GM23338 (cell line): ENCODE results near the gene LPP.

Experiments
- EZH2 ChIP-seq: fragments of 200-600 bp; sonication (generic); IDR thresholded peaks from one replicate; pipeline ENCODE4 v1.8.0; 2017; ENCODE audit warnings: antibody characterized with exemption, mild to moderate bottlenecking, low read depth; ENCODE audit not compliant: unreplicated experiment
- POLR2AphosphoS5 ChIP-seq: IDR thresholded peaks from 2 replicates; pipeline ENCODE4 v1.6.1; 2016; ENCODE audit warnings: antibody characterized with exemption, low read depth
- TF ChIP-seq, protein P1 (sequence below): IDR thresholded peaks from one replicate; pipeline ENCODE4 v1.6.1; 2018; ENCODE audit warnings: antibody characterized with exemption; ENCODE audit not compliant: unreplicated experiment
- TF ChIP-seq, protein P2 (sequence below), 2 experiments: fragments of 200-600 bp in 1 of 2; sonication (generic) in 1 of 2; conservative IDR thresholded peaks; 2 replicates each; pipeline versions ENCODE4 v1.5.1 to v1.6.1; 2016 to 2017; ENCODE audit warnings: antibody characterized with exemption in 2 of 2, low read depth in 2 of 2, mild to moderate bottlenecking in 2 of 2, moderate library complexity in 1 of 2

DNA sequence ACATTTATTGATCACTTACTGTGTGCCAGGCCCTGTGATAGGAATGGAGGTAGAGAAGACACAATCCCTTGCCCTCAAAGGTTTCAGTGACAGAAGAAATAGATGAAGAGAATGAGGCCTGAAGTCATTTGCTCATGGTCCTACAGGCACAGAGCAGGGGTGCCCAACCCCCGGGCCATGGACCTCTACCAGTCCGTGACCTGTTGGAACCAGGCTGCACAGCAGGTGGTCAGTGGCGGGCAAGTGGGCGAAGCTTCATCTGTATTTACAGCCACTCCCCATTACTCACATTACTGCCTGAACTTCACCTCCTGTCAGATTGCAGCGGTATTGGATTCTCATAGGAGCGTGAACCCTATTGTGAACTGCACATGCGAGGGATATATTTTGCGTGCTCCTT is 480.3 kb downstream of the LPP start:
- TF ChIP-seq, protein P1, sequence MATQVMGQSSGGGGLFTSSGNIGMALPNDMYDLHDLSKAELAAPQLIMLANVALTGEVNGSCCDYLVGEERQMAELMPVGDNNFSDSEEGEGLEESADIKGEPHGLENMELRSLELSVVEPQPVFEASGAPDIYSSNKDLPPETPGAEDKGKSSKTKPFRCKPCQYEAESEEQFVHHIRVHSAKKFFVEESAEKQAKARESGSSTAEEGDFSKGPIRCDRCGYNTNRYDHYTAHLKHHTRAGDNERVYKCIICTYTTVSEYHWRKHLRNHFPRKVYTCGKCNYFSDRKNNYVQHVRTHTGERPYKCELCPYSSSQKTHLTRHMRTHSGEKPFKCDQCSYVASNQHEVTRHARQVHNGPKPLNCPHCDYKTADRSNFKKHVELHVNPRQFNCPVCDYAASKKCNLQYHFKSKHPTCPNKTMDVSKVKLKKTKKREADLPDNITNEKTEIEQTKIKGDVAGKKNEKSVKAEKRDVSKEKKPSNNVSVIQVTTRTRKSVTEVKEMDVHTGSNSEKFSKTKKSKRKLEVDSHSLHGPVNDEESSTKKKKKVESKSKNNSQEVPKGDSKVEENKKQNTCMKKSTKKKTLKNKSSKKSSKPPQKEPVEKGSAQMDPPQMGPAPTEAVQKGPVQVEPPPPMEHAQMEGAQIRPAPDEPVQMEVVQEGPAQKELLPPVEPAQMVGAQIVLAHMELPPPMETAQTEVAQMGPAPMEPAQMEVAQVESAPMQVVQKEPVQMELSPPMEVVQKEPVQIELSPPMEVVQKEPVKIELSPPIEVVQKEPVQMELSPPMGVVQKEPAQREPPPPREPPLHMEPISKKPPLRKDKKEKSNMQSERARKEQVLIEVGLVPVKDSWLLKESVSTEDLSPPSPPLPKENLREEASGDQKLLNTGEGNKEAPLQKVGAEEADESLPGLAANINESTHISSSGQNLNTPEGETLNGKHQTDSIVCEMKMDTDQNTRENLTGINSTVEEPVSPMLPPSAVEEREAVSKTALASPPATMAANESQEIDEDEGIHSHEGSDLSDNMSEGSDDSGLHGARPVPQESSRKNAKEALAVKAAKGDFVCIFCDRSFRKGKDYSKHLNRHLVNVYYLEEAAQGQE: no peak
- TF ChIP-seq, protein P2, sequence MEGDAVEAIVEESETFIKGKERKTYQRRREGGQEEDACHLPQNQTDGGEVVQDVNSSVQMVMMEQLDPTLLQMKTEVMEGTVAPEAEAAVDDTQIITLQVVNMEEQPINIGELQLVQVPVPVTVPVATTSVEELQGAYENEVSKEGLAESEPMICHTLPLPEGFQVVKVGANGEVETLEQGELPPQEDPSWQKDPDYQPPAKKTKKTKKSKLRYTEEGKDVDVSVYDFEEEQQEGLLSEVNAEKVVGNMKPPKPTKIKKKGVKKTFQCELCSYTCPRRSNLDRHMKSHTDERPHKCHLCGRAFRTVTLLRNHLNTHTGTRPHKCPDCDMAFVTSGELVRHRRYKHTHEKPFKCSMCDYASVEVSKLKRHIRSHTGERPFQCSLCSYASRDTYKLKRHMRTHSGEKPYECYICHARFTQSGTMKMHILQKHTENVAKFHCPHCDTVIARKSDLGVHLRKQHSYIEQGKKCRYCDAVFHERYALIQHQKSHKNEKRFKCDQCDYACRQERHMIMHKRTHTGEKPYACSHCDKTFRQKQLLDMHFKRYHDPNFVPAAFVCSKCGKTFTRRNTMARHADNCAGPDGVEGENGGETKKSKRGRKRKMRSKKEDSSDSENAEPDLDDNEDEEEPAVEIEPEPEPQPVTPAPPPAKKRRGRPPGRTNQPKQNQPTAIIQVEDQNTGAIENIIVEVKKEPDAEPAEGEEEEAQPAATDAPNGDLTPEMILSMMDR (conservative IDR thresholded peaks at IDR 0.05; ENCODE audit: low read depth in 2 of 2): no peak
- no peak for TF ChIP-seq EZH2
- TF ChIP-seq POLR2AphosphoS5: no peak
